Measurements from ENCODE around the gene CACNB4. TPM values are rescaled to one million over a fixed set of nuclear protein-coding genes. Genes with fewer than 3 reads are reported as not detected.

CACNB4 gene
- total and polyA plus RNA-seq, 2 of the 4 experiments (the other 2 are of a cell fraction), result 0.12 to 0.36 TPM

GRCh38 chr2:151845884-151846283, 253.0 kb downstream of the CACNB4 start:
- Histone ChIP-seq H2AK9ac (replicated peaks; ENCODE audit: low read depth, low read length, poor library complexity) (no peak overlapping the region), H2BK5ac (ENCODE audit: low read depth, low read length, poor library complexity, severe bottlenecking) (no peak overlapping the region), H4K8ac (ENCODE audit: low read depth in 2 of 2, low read length in 2 of 2) (no peak overlapping the region), H3K4me1 (ENCODE audit: control insufficient read depth, insufficient read depth, low read length) (no peaks in the 10 kb centered on the region), H3K23ac (ENCODE audit: low read depth, low read length) (no peak overlapping the region), H4K5ac (ENCODE audit: low read depth, low read length) (no peak overlapping the region), H3K4me3 (ENCODE audit: insufficient read depth, low read depth, low read length) (no peak overlapping the region), H2BK15ac (ENCODE audit: low read depth, low read length) (no peak overlapping the region), H3K4me2 (ENCODE audit: low read depth, low read length) (no peak overlapping the region), H3K9me1 (ENCODE audit: insufficient read depth, low read length) (no peaks in the 10 kb centered on the region), H4K91ac (ENCODE audit: insufficient read depth, low read depth, low read length) (no peak overlapping the region), H4K20me1 (ENCODE audit: insufficient read depth, low read length) (no peaks in the 10 kb centered on the region), H3K18ac (ENCODE audit: low read depth, low read length) (no peak overlapping the region), H2AFZ (replicated peaks; ENCODE audit: low read length, poor library complexity) (no peak overlapping the region), H3K36me3 (ENCODE audit: control insufficient read depth, insufficient read depth, low read length) (no peaks in the 10 kb centered on the region), H3K27ac (ENCODE audit: insufficient read depth, low read length) (no peak overlapping the region), H3K27me3 (ENCODE audit: control insufficient read depth, insufficient read depth, low read length) (no peaks in the 10 kb centered on the region), H2BK20ac (ENCODE audit: low read depth, low read length) (no peak overlapping the region), H3K56ac (ENCODE audit: extremely low read depth, insufficient read depth, low read length) (no peak overlapping the region), H2BK120ac (ENCODE audit: low read depth, low read length) (no peak overlapping the region), H3K79me1 (ENCODE audit: low read depth in 1 of 2, low read length in 2 of 2) (no peaks in the 10 kb centered on the region), H3K4ac (ENCODE audit: low read depth, low read length) (no peak overlapping the region), H2AK5ac (ENCODE audit: low read depth, low read length) (no peak overlapping the region), H3K9ac (ENCODE audit: low read depth, low read length) (no peak overlapping the region), H3K9me3 (ENCODE audit: control insufficient read depth, insufficient read depth, low read length) (no peaks in the 10 kb centered on the region), H3K14ac (replicated peaks; ENCODE audit: low read depth, low read length) (no peak overlapping the region)
- ATAC-seq (ENCODE audit: low read depth) (no peak), DNase-seq (no peak)
- dilution Hi-C loops (cut with HindIII; ENCODE audit: low sequenced_read_pairs, unreplicated experiment) (no loop called here), intact Hi-C loops (cut with micrococcal nuclease) (no loop called here), in situ Hi-C loops (cut with MboI; ENCODE audit: low sequenced_read_pairs) (no loop called here)
- POLR2A ChIA-PET (ENCODE audit: unreplicated experiment), result no interaction called here
- BruUV-seq (replicated peaks), result no TSS peak
- TF ChIP-seq ELK1 (IDR thresholded peaks at IDR 0.05; ENCODE audit: borderline replicate concordance, low read depth, low read length) (no peak), FOS (IDR thresholded peaks at IDR 0.05; ENCODE audit: low read depth, low read length) (no peak)
- CTCF ChIA-PET, result no interaction called here
- WGBS, 2 experiments (ENCODE audit: extremely low coverage in 2 of 2, insufficient read length in 1 of 2), result no CpG with 5 or more reads among the region's 2 CpGs
